HepG2 (cell line): ENCODE measurements around the gene ADIPOR2. TPM values are rescaled to one million over a fixed set of nuclear protein-coding genes. Genes with fewer than 3 reads are reported as not detected.

Source experiments
- CBX1 ChIP-seq: IDR thresholded peaks from one replicate; pipeline ENCODE4 v1.6.1; 2016; ENCODE audit warnings: antibody characterized with exemption, low read depth
- CTCF ChIP-seq: sonication (generic); formaldehyde crosslinking; IDR thresholded peaks from 2 replicates; pipeline ENCODE4 v1.5.0; 2020; ENCODE audit warnings: mild to moderate bottlenecking, missing genetic modification reagents, moderate library complexity
- KLF13 ChIP-seq: sonication (generic); formaldehyde crosslinking; IDR thresholded peaks from 2 replicates; pipeline ENCODE4 v1.4.0; 2020; ENCODE audit warnings: mild to moderate bottlenecking, missing genetic modification reagents
- MBD4 ChIP-seq: IDR thresholded peaks from 2 replicates; pipeline ENCODE4 v1.6.1; 2012; ENCODE audit warnings: low read length, inconsistent platforms, borderline replicate concordance
- PRDM10 ChIP-seq: sonication (generic); formaldehyde crosslinking; IDR thresholded peaks from 2 replicates; pipeline ENCODE4 v1.4.0; 2020; ENCODE audit warnings: low read depth, missing genetic modification reagents
- TFAP4 ChIP-seq: sonication (generic); IDR thresholded peaks from 2 replicates; pipeline ENCODE4 v1.6.1; 2016; ENCODE audit warnings: low read depth, borderline replicate concordance
- ZNF362 ChIP-seq: sonication (generic); formaldehyde crosslinking; IDR thresholded peaks from 2 replicates; pipeline ENCODE4 v1.4.0; 2020; ENCODE audit warnings: missing genetic modification reagents, mild to moderate bottlenecking, borderline replicate concordance
- ZNF367 ChIP-seq: sonication (generic); formaldehyde crosslinking; IDR thresholded peaks from 2 replicates; pipeline ENCODE4 v1.4.0; 2020; ENCODE audit warnings: missing genetic modification reagents, borderline replicate concordance
- ZNF580 ChIP-seq: IDR thresholded peaks from 2 replicates; pipeline ENCODE4 v1.6.1; 2016; ENCODE audit warnings: low read depth, borderline replicate concordance
- ZNF597 ChIP-seq: sonication (generic); formaldehyde crosslinking; IDR thresholded peaks from 2 replicates; pipeline ENCODE4 v1.5.0; 2020; ENCODE audit warnings: missing genetic modification reagents
- ZNF614 ChIP-seq: IDR thresholded peaks from 2 replicates; pipeline ENCODE4 v1.6.1; 2018; ENCODE audit warnings: missing biosample characterization, missing genetic modification reagents, inconsistent platforms, borderline replicate concordance
- polyA plus RNA-seq, 8 experiments: library from polyadenylated mRNA; depleted of rRNA in 3 of 8; stranded (reverse) in 7 of 8; unstranded in 1 of 8; fragments of >200 nt; fragmentation: Illumina TruSeq in 4 of 8; extraction: Trizol in 4 of 8; gene quantifications; 2 replicates each; pipeline versions ENCODE4 v1.2.1 to v1.2.3, GENCODE V29; 2011 to 2016; ENCODE audit warnings: low read depth in 4 of 8, missing spikeins in 1 of 8, mixed read lengths in 1 of 8; ENCODE audit not compliant: insufficient read depth in 1 of 8
- total RNA-seq, 5 experiments: library from RNA; depleted of rRNA; stranded (reverse); fragments of >200 nt; fragmentation: Illumina TruSeq; extraction: Trizol; gene quantifications; 2 replicates each; pipeline ENCODE4 v1.2.3, GENCODE V29; 2016; ENCODE audit warnings: low read depth in 1 of 5
- TF ChIP-seq, protein P1 (sequence below): IDR thresholded peaks from 2 replicates; pipeline ENCODE4 v1.6.1; 2016

Gene ADIPOR2
- total and polyA plus RNA-seq, 2 of the 13 experiments (the other 11 are each of a cell fraction or from before 2014, with no cell fraction given), result 35.2 to 52.2 TPM

GRCh38 chr12:1837541-1838204 is 146.8 kb downstream of the ADIPOR2 start (continued):
- TF ChIP-seq ZNF580 (CRISPR knock-in tag) (peak; percentile 61; the same call in 1 of the 2 replicates), ZNF362 (no peak), MBD4 (no peak), CTCF (CRISPR knock-in tag) (no peak), TFAP4 (peak; percentile 50; the same call in 1 of the 2 replicates), ZNF597 (CRISPR knock-in tag) (no peak), KLF13 (CRISPR knock-in tag) (no peak), ZNF367 (CRISPR knock-in tag) (no peak), CBX1 (no peak), PRDM10 (CRISPR knock-in tag) (no peak), ZNF614 (CRISPR knock-in tag) (peak; percentile 75; the same call in 1 of the 2 replicates)
- TF ChIP-seq, protein P1, sequence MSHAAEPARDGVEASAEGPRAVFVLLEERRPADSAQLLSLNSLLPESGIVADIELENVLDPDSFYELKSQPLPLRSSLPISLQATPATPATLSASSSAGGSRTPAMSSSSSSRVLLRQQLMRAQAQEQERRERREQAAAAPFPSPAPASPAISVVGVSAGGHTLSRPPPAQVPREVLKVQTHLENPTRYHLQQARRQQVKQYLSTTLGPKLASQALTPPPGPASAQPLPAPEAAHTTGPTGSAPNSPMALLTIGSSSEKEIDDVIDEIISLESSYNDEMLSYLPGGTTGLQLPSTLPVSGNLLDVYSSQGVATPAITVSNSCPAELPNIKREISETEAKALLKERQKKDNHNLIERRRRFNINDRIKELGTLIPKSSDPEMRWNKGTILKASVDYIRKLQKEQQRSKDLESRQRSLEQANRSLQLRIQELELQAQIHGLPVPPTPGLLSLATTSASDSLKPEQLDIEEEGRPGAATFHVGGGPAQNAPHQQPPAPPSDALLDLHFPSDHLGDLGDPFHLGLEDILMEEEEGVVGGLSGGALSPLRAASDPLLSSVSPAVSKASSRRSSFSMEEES (CRISPR knock-in tag), result peak; percentile 63; the same call in 1 of the 2 replicates
